ENCODE measurements around the gene NCL. TPM values are rescaled to one million over a fixed set of nuclear protein-coding genes. Genes with fewer than 3 reads are reported as not detected.
"Not testable (repeated sequence)": the region's sequence is repeated elsewhere in the genome, so short reads cannot be mapped to it uniquely, and the experiment has no call there.

The NCL gene
- total and polyA plus RNA-seq, 2 of the 13 experiments (the other 11 are each of a cell fraction or from before 2014, with no cell fraction given), result 105 to 779 TPM

DNA sequence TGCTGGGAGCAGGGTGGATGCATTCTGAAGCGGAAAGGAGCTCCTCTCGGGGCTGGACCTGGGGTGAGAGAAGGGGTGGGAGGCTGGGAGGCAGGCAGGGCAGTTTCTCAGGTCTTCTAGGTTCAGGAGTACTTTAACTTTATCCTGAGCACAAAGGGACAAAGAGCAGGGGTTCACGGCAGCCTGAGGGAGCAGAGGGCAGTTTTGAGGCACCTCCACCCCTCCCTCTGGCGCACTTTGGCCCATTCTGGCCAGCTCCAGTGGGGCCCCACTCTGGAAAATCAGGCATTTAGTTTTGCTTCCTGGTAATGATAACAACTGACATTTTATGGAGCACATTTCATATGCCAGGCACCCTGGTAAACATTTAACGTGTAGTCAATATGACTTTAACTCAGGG lies 54.5 kb downstream of the NCL start (continued):
- TF ChIP-seq, protein P1, sequence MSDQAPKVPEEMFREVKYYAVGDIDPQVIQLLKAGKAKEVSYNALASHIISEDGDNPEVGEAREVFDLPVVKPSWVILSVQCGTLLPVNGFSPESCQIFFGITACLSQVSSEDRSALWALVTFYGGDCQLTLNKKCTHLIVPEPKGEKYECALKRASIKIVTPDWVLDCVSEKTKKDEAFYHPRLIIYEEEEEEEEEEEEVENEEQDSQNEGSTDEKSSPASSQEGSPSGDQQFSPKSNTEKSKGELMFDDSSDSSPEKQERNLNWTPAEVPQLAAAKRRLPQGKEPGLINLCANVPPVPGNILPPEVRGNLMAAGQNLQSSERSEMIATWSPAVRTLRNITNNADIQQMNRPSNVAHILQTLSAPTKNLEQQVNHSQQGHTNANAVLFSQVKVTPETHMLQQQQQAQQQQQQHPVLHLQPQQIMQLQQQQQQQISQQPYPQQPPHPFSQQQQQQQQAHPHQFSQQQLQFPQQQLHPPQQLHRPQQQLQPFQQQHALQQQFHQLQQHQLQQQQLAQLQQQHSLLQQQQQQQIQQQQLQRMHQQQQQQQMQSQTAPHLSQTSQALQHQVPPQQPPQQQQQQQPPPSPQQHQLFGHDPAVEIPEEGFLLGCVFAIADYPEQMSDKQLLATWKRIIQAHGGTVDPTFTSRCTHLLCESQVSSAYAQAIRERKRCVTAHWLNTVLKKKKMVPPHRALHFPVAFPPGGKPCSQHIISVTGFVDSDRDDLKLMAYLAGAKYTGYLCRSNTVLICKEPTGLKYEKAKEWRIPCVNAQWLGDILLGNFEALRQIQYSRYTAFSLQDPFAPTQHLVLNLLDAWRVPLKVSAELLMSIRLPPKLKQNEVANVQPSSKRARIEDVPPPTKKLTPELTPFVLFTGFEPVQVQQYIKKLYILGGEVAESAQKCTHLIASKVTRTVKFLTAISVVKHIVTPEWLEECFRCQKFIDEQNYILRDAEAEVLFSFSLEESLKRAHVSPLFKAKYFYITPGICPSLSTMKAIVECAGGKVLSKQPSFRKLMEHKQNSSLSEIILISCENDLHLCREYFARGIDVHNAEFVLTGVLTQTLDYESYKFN (CRISPR knock-in tag; conservative IDR thresholded peaks at IDR 0.05), result peak; percentile 39

- intact Hi-C loops (cut with micrococcal nuclease; ENCODE audit: unreplicated experiment); H3K36me3 ChIP-seq (replicated peaks in 1 of 2; ENCODE audit: control insufficient read depth in 1 of 2, insufficient read depth in 2 of 2, low read length in 2 of 2); H3K9ac ChIP-seq (ENCODE audit: insufficient read depth, low read depth, low read length); in situ Hi-C loops (cut with HindIII; ENCODE audit: extremely low pct_ligation_motif_present, low pct_unique_long_range_greater_than_20kb); H3K79me2 ChIP-seq (ENCODE audit: insufficient read depth, low read length); H4K20me1 ChIP-seq (ENCODE audit: insufficient read depth, low read length); FAIRE-seq; BruUV-seq (replicated peaks); ATAC-seq; H3K4me2 ChIP-seq (ENCODE audit: low read depth, low read length); H3K27ac ChIP-seq (ENCODE audit: extremely low read length, insufficient read depth, low read length); H3K4me3 ChIP-seq (replicated peaks in 1 of 3; ENCODE audit: insufficient read depth in 1 of 3, low read depth in 2 of 3, low read length in 3 of 3); POLR2A ChIA-PET; DNase-seq (ENCODE audit: low spot score); H2AFZ ChIP-seq (ENCODE audit: low read length): not testable (repeated sequence)
- TF ChIP-seq CTCF (CRISPR knock-in tag; IDR thresholded peaks at IDR 0.05) (0 out of 2 replicates have a peak, but pooled peaks have one; percentile 23), STAG1 (CRISPR knock-in tag; IDR thresholded peaks at IDR 0.05) (peak; percentile 14; the same call in 1 of the 2 replicates), ZNF652 (CRISPR knock-in tag; IDR thresholded peaks at IDR 0.05; ENCODE audit: borderline replicate concordance, low read depth) (0 out of 2 replicates have a peak, but pooled peaks have one; percentile 20)
- 28% methylated on average over 9 of the region's 9 CpGs for WGBS (ENCODE audit: low lambda C conversion rate)
- peaks cover 29% of the 10 kb centered on the region for H3K4me1 ChIP-seq (ENCODE audit: insufficient read depth, low read length)
- H3K9me3 ChIP-seq (ENCODE audit: low read length), result peaks cover 11% of the 10 kb centered on the region
- H3K27me3 ChIP-seq (ENCODE audit: control insufficient read depth in 1 of 2, insufficient read depth in 2 of 2, low read length in 2 of 2), result peaks cover 0 to 29% of the 10 kb centered on the region in 2 experiments; a peak in 4 of 5 replicates
- CTCF ChIA-PET (ENCODE audit: low intra/inter-chr PET ratio, low total read pairs), result interaction anchor here (1.5 kb wide), 1 partner anchor 112 kb away, joined by 3 read pairs; no protein-coding TSS in a partner anchor
Observed at GRCh38 chr2:231408304-231408703, 56.0 kb downstream of the NCL start.

DNA sequence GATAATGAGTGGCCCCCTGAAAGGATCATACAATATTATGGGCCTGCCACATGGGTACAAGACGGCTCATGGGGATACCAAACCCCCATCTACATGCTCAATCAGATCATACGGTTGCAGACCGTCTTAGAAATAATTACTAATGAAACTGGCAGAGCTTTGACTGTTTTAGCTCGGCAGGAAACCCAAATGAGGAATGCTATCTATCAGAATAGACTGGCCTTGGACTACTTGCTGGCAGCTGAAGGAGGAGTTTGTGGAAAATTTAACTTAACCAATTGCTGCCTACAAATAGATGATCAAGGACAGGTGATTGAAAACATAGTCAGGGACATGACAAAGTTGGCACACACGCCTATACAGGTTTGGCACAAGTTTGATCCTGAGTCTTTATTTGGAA lies 56.6 kb downstream of the NCL start:
- DNase-seq (ENCODE audit: low spot score); ATAC-seq; H3K27ac ChIP-seq (ENCODE audit: extremely low read length, insufficient read depth, low read length); H3K79me2 ChIP-seq (ENCODE audit: insufficient read depth, low read length); H3K36me3 ChIP-seq (replicated peaks in 1 of 2; ENCODE audit: control insufficient read depth in 1 of 2, insufficient read depth in 2 of 2, low read length in 2 of 2); H2AFZ ChIP-seq (ENCODE audit: low read length); H3K4me3 ChIP-seq (replicated peaks in 1 of 3; ENCODE audit: insufficient read depth in 1 of 3, low read depth in 2 of 3, low read length in 3 of 3); POLR2A ChIA-PET; H3K9ac ChIP-seq (ENCODE audit: insufficient read depth, low read depth, low read length); in situ Hi-C loops (cut with HindIII; ENCODE audit: extremely low pct_ligation_motif_present, low pct_unique_long_range_greater_than_20kb); FAIRE-seq; H3K4me2 ChIP-seq (ENCODE audit: low read depth, low read length); BruUV-seq (replicated peaks); H4K20me1 ChIP-seq (ENCODE audit: insufficient read depth, low read length); intact Hi-C loops (cut with micrococcal nuclease; ENCODE audit: unreplicated experiment): not testable (repeated sequence)
- H3K4me1 ChIP-seq (ENCODE audit: insufficient read depth, low read length), result peaks cover 23% of the 10 kb centered on the region
- WGBS (ENCODE audit: low lambda C conversion rate), result 10% methylated on average over 5 of the region's 5 CpGs
- peaks cover 0 to 36% of the 10 kb centered on the region in 2 experiments; a peak in 4 of 5 replicates for H3K27me3 ChIP-seq (ENCODE audit: control insufficient read depth in 1 of 2, insufficient read depth in 2 of 2, low read length in 2 of 2)
- CTCF ChIA-PET (ENCODE audit: low intra/inter-chr PET ratio, low total read pairs), result interaction anchor here (1.5 kb wide), 1 partner anchor 111 kb away, joined by 3 read pairs; no protein-coding TSS in a partner anchor
- peaks cover 11% of the 10 kb centered on the region for H3K9me3 ChIP-seq (ENCODE audit: low read length)

Measured in HepG2 (cell line).